Measurements from ENCODE around the gene USP53.
"Not testable (repeated sequence)": the region's sequence is repeated elsewhere in the genome, so short reads cannot be mapped to it uniquely, and the experiment has no call there.

The USP53 gene

GRCh38 chr4:119329835-119330620 lies 117.5 kb downstream of the USP53 start:
- TF ChIP-seq CTCF (IDR thresholded peaks at IDR 0.05; ENCODE audit: borderline replicate concordance, insufficient read depth, low read depth, low read length): no peak
- no peak overlapping the region for H3K4me3 ChIP-seq (ENCODE audit: low read depth, low read length)

GRCh38 chr4:119336332-119336979 lies 123.9 kb downstream of the USP53 start:
- H3K4me3 ChIP-seq (ENCODE audit: low read depth, low read length): not testable (repeated sequence)

GRCh38 chr4:119337010-119337409 lies 124.5 kb downstream of the USP53 start:
- no peak for TF ChIP-seq CTCF (IDR thresholded peaks at IDR 0.05; ENCODE audit: borderline replicate concordance, insufficient read depth, low read depth, low read length)
- H3K4me3 ChIP-seq (ENCODE audit: low read depth, low read length): no peak overlapping the region

GRCh38 chr4:119339895-119340294 lies 127.4 kb downstream of the USP53 start:
- H3K4me3 ChIP-seq (ENCODE audit: low read depth, low read length): not testable (repeated sequence)

GRCh38 chr4:119343293-119343692 lies 130.8 kb downstream of the USP53 start:
- H3K4me3 ChIP-seq (ENCODE audit: low read depth, low read length): not testable (repeated sequence)

Measured in GM12875 (cell line).